Stomach smooth muscle (tissue), 2 donors: ENCODE measurements around the gene LDLRAD3.
"Not testable (repeated sequence)": the region's sequence is repeated elsewhere in the genome, so short reads cannot be mapped to it uniquely, and the experiment has no call there.

Experiments
- H3K27ac ChIP-seq: one replicate; pipeline ENCODE4 v1.7.0; 2013; ENCODE audit warnings: mild to moderate bottlenecking, low read length, inconsistent platforms
- H3K27me3 ChIP-seq, 2 donors: one replicate each; pipeline ENCODE4 v1.7.0; 2013; ENCODE audit warnings: low read length in 2 of 2; ENCODE audit not compliant: insufficient read depth in 2 of 2, control insufficient read depth in 1 of 2
- H3K36me3 ChIP-seq, 2 donors: one replicate each; pipeline ENCODE4 v1.7.0; 2013; ENCODE audit warnings: low read length in 2 of 2; ENCODE audit not compliant: control insufficient read depth in 2 of 2, insufficient read depth in 2 of 2
- H3K4me1 ChIP-seq: one replicate; pipeline ENCODE4 v1.7.0; 2013; ENCODE audit warnings: low read length; ENCODE audit not compliant: control insufficient read depth, insufficient read depth
- H3K4me3 ChIP-seq, 2 donors: one replicate each; pipeline ENCODE4 v1.7.0; 2013; ENCODE audit warnings: low read length in 2 of 2
- H3K9ac ChIP-seq, 2 donors: one replicate each; pipeline ENCODE4 v1.7.0; 2013; ENCODE audit warnings: low read length in 2 of 2, mild to moderate bottlenecking in 1 of 2
- H3K9me3 ChIP-seq, 2 donors: one replicate each; pipeline ENCODE4 v1.7.0; 2013; ENCODE audit warnings: low read length in 2 of 2; ENCODE audit not compliant: control insufficient read depth in 2 of 2
- donor health status: healthy.
- donor health status: Pancreatic carcinoma.

Gene LDLRAD3

GRCh38 chr11:35943713-35944502, at the start of gene LDLRAD3:
Gene LDLRAD3 (plus strand): TSS chr11:35944062. CDS start chr11:35944099, 37 bp downstream.
- Histone ChIP-seq H3K9me3 (no peaks in the 10 kb centered on the region), H3K4me1 (peaks cover 33% of the 10 kb centered on the region), H3K36me3 (no peaks in the 10 kb centered on the region), H3K4me3 (peak within 1 kb of the TSS; percentile 84 to 92), H3K27me3 (no peaks in the 10 kb centered on the region), H3K9ac (peak within 1 kb of the TSS; percentile 75 to 78), H3K27ac (peak within 1 kb of the TSS; percentile 73)

GRCh38 chr11:35897019-35897418, 46.8 kb upstream of the LDLRAD3 start:
- Histone ChIP-seq H3K27ac (no peak overlapping the region), H3K9me3 (peaks cover 0 to 3% of the 10 kb centered on the region in 2 donors), H3K9ac (no peak overlapping the region), H3K27me3 (no peaks in the 10 kb centered on the region), H3K4me1 (no peaks in the 10 kb centered on the region), H3K36me3 (no peaks in the 10 kb centered on the region), H3K4me3 (no peak overlapping the region)

GRCh38 chr11:35902961-35903360, 40.9 kb upstream of the LDLRAD3 start:
- peaks cover 11 to 13% of the 10 kb centered on the region in 2 donors for H3K9me3 ChIP-seq
- H3K27ac ChIP-seq: no peak overlapping the region
- H3K4me3 ChIP-seq: no peak overlapping the region
- no peak overlapping the region for H3K9ac ChIP-seq
- no peaks in the 10 kb centered on the region for H3K27me3 ChIP-seq
- H3K36me3 ChIP-seq: no peaks in the 10 kb centered on the region
- H3K4me1 ChIP-seq: no peaks in the 10 kb centered on the region

GRCh38 chr11:35905646-35906276, 38.1 kb upstream of the LDLRAD3 start:
- H3K27ac ChIP-seq: no peak overlapping the region
- peaks cover 11 to 13% of the 10 kb centered on the region in 2 donors for H3K9me3 ChIP-seq
- no peak overlapping the region for H3K9ac ChIP-seq
- H3K4me1 ChIP-seq: no peaks in the 10 kb centered on the region
- no peaks in the 10 kb centered on the region for H3K27me3 ChIP-seq
- no peaks in the 10 kb centered on the region for H3K36me3 ChIP-seq
- no peak overlapping the region for H3K4me3 ChIP-seq

GRCh38 chr11:35906277-35906661, 37.6 kb upstream of the LDLRAD3 start:
- H3K4me3 ChIP-seq: no peak overlapping the region
- H3K9me3 ChIP-seq: peaks cover 10 to 11% of the 10 kb centered on the region in 2 donors
- H3K27ac ChIP-seq: no peak overlapping the region
- H3K9ac ChIP-seq: no peak overlapping the region
- H3K4me1 ChIP-seq: no peaks in the 10 kb centered on the region
- no peaks in the 10 kb centered on the region for H3K27me3 ChIP-seq
- no peaks in the 10 kb centered on the region for H3K36me3 ChIP-seq

- Histone ChIP-seq H3K36me3 (no peaks in the 10 kb centered on the region), H3K27me3 (no peaks in the 10 kb centered on the region), H3K4me1 (no peaks in the 10 kb centered on the region), H3K9me3 (peaks cover 10 to 11% of the 10 kb centered on the region in 2 donors), H3K27ac (no peak overlapping the region), H3K9ac (no peak overlapping the region), H3K4me3 (no peak overlapping the region)
These were observed 37.2 kb upstream of the LDLRAD3 start for GRCh38 chr11:35906681-35907080.

GRCh38 chr11:35907648-35908431, 36.0 kb upstream of the LDLRAD3 start:
- H3K36me3 ChIP-seq: no peaks in the 10 kb centered on the region
- H3K9me3 ChIP-seq: peaks cover 4 to 6% of the 10 kb centered on the region in 2 donors
- H3K4me3 ChIP-seq: no peak overlapping the region
- H3K27ac ChIP-seq: peak overlapping the region; percentile 25
- H3K27me3 ChIP-seq: no peaks in the 10 kb centered on the region
- no peaks in the 10 kb centered on the region for H3K4me1 ChIP-seq
- no peak overlapping the region for H3K9ac ChIP-seq

GRCh38 chr11:35908432-35908771, 35.5 kb upstream of the LDLRAD3 start:
- H3K27ac ChIP-seq, H3K4me1 ChIP-seq, H3K27me3 ChIP-seq, H3K36me3 ChIP-seq, H3K9me3 ChIP-seq, H3K4me3 ChIP-seq, H3K9ac ChIP-seq: not testable (repeated sequence)

GRCh38 chr11:35909511-35910265, 34.2 kb upstream of the LDLRAD3 start:
- no peak overlapping the region for H3K27ac ChIP-seq

GRCh38 chr11:35911013-35911412, 32.8 kb upstream of the LDLRAD3 start:
- Histone ChIP-seq H3K9me3 (no peaks in the 10 kb centered on the region), H3K4me3 (no peak overlapping the region), H3K9ac (no peak overlapping the region), H3K27ac (no peak overlapping the region), H3K4me1 (no peaks in the 10 kb centered on the region), H3K36me3 (no peaks in the 10 kb centered on the region), H3K27me3 (no peaks in the 10 kb centered on the region)

More at GRCh38 chr11:35909511-35910265, 34.2 kb upstream of the LDLRAD3 start:
- no peak overlapping the region for H3K9ac ChIP-seq
- H3K27me3 ChIP-seq: no peaks in the 10 kb centered on the region
- H3K36me3 ChIP-seq: no peaks in the 10 kb centered on the region
- no peaks in the 10 kb centered on the region for H3K4me1 ChIP-seq
- H3K9me3 ChIP-seq: no peaks in the 10 kb centered on the region
- H3K4me3 ChIP-seq: no peak overlapping the region
